ENCODE data around the gene SPC24. TPM values are rescaled to one million over a fixed set of nuclear protein-coding genes. Genes with fewer than 3 reads are reported as not detected.
"Not testable (repeated sequence)": the region's sequence is repeated elsewhere in the genome, so short reads cannot be mapped to it uniquely, and the experiment has no call there.

The SPC24 gene
- total RNA-seq, 1 donor from 2014 or later: 1.1 TPM

DNA sequence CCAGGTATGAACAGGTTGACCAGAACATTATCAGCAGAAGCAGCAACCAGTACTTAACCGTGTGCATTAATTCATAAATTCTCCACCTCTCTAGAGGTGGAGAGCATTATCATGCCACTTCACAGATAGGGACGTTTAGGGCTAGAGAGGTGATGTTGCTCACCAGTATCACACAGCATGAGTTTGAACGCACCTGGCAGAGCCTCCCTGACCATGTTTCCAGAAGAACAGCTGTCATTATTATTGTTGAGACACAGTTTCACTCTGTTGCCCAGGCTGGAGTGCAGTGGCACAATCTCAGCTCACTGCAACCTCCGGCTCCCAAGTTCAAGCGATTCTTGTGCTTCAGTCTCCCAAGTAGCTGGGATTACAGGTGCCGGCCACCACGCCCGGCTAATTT is 34.9 kb upstream of the SPC24 start:
- TF ChIP-seq, protein P1, sequence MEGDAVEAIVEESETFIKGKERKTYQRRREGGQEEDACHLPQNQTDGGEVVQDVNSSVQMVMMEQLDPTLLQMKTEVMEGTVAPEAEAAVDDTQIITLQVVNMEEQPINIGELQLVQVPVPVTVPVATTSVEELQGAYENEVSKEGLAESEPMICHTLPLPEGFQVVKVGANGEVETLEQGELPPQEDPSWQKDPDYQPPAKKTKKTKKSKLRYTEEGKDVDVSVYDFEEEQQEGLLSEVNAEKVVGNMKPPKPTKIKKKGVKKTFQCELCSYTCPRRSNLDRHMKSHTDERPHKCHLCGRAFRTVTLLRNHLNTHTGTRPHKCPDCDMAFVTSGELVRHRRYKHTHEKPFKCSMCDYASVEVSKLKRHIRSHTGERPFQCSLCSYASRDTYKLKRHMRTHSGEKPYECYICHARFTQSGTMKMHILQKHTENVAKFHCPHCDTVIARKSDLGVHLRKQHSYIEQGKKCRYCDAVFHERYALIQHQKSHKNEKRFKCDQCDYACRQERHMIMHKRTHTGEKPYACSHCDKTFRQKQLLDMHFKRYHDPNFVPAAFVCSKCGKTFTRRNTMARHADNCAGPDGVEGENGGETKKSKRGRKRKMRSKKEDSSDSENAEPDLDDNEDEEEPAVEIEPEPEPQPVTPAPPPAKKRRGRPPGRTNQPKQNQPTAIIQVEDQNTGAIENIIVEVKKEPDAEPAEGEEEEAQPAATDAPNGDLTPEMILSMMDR (IDR thresholded peaks at IDR 0.05): no peak
- H3K36me3 ChIP-seq: peaks cover 30 to 63% of the 10 kb centered on the region in 2 donors
- peak overlapping the region; percentile 11 to 27 for H3K4me3 ChIP-seq
- peak overlapping the region; percentile 83 to 85 for H3K27ac ChIP-seq
- no peaks in the 10 kb centered on the region for H3K27me3 ChIP-seq
- no peak for DNase-seq (ENCODE audit: low spot score in 2 of 2)
- intact Hi-C loops (cut with DNase I): no loop called here
- no peaks in the 10 kb centered on the region for H3K9me3 ChIP-seq
- peaks cover 35 to 71% of the 10 kb centered on the region in 2 donors for H3K4me1 ChIP-seq

DNA sequence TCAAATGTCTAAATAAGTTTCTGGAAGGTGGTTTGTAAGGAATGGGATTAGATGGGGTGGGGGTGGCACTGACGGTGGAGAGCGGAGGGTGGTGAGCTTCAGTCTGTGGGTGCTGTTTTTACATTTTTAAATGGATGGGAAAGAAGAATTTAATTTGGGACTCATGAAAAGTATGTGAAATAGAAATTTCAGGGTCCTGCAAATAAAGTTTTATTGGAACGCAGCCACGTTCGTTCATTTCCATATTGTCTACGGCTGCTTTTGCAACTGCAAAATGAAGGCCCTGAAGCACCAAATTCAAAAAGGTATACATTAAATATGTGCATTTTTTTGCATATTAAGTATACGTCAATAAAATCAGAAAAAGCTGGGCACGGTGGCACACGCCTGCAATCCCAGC is 31.9 kb upstream of the SPC24 start:
- TF ChIP-seq, protein P1 (IDR thresholded peaks at IDR 0.05): no peak
- H3K27me3 ChIP-seq: no peaks in the 10 kb centered on the region
- H3K27ac ChIP-seq: peak overlapping the region; percentile 83 to 85
- intact Hi-C loops (cut with DNase I): no loop called here
- no peaks in the 10 kb centered on the region for H3K9me3 ChIP-seq
- no peak overlapping the region for H3K4me3 ChIP-seq
- peaks cover 21 to 63% of the 10 kb centered on the region in 2 donors for H3K4me1 ChIP-seq
- no peak for DNase-seq (ENCODE audit: low spot score in 2 of 2)
- peaks cover 12 to 62% of the 10 kb centered on the region in 2 donors for H3K36me3 ChIP-seq

DNA sequence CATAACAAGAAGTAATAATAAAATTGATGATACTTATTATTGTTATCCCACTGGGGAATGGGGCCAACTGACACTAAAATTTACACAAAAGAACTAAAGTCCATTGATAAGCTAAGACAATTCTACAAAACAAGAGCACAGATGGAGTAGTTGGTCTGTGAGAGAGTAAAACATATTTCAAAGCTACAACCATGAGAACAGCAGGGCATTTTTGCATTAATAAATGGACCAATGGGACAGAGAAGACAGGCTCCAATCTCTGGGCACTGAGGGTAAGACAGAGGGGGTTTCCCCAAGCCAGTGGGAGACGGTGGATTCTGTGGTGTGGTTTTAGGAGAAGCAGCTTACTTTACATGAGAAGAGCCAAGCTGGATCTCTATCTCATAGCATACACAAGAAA is 27.4 kb upstream of the SPC24 start:
- intact Hi-C loops (cut with DNase I): no loop called here
- no peaks in the 10 kb centered on the region for H3K9me3 ChIP-seq
- peaks cover 19 to 48% of the 10 kb centered on the region in 2 donors for H3K36me3 ChIP-seq
- peaks cover 24 to 65% of the 10 kb centered on the region in 2 donors for H3K4me1 ChIP-seq
- DNase-seq (ENCODE audit: low spot score in 2 of 2): no peak
- no peak overlapping the region for H3K4me3 ChIP-seq
- H3K27ac ChIP-seq: peak overlapping the region; percentile 83 to 85
- TF ChIP-seq, protein P1 (IDR thresholded peaks at IDR 0.05): no peak
- H3K27me3 ChIP-seq: no peaks in the 10 kb centered on the region

DNA sequence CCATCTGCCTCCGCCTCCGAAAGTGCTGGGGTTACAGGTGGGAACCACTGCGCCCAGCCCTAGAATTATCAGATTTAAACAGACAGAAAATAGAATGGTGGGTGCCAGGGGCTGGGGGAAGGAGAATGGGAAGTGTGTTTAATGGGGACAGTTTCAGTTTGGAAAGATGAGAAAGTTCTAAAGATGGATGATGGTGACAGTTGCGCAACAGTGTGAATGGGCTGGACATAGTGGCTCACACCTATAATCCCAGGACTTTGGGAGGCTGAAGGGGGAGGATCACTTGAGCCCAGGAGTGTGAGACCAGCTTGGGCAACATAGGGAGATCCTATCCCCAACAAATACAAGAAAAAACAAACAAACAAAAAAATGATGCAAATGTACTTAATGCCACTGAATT is 25.9 kb upstream of the SPC24 start:
- H3K27ac ChIP-seq: peak overlapping the region; percentile 65 to 83
- H3K36me3 ChIP-seq: peaks cover 34 to 60% of the 10 kb centered on the region in 2 donors
- H3K9me3 ChIP-seq: no peaks in the 10 kb centered on the region
- H3K4me3 ChIP-seq: peak overlapping the region in 1 of 2 donors; percentile 21
- intact Hi-C loops (cut with DNase I): no loop called here
- peaks cover 24 to 56% of the 10 kb centered on the region in 2 donors for H3K4me1 ChIP-seq
- H3K27me3 ChIP-seq: no peaks in the 10 kb centered on the region
- no peak for DNase-seq (ENCODE audit: low spot score in 2 of 2)
- TF ChIP-seq, protein P1 (IDR thresholded peaks at IDR 0.05): no peak

DNA sequence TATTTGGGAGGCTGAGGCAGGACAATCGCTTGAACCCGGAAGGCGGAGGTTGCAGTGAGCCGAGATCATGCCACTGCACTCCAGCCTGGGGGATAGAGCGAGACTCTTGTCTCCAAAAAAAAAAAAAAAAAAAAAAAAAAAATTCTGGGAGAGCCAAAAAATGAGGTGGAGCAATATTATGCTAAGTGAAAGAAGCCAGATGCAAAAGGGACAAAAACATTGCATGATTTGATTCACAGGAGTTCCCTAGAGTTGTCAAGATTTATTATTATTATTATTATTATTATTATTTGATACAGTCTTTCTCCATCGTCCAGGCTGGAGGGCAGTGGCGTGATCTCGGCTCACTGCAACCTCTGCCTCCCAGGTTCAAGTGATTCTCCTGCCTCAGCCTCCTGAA is 25.4 kb upstream of the SPC24 start:
- intact Hi-C loops (cut with DNase I): not testable (repeated sequence)
- H3K4me1 ChIP-seq: peaks cover 24 to 50% of the 10 kb centered on the region in 2 donors

DNA sequence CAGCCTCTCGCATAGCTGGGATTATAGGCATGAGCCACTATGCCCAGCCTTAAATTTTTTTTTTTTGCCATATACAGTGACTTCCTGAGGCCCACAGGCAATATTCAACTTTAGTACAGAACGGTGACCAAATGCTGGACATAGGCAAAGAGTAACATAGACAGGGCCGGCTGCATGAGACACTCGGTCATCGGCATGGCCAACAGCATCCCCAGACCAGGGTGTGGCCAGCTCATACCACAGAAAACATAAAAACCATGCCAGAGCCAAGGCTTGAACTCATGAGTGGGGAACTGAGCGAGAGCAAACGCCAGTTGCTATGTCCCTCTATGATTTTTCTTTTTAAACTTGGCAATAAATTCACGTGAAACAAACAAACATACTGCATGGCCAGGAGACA is 24.8 kb upstream of the SPC24 start:
- DNase-seq (ENCODE audit: low spot score in 2 of 2): no peak
- intact Hi-C loops (cut with DNase I): no loop called here
- Histone ChIP-seq H3K27me3 (no peaks in the 10 kb centered on the region), H3K9me3 (no peaks in the 10 kb centered on the region), H3K27ac (peak overlapping the region; percentile 82 to 83), H3K36me3 (peaks cover 46 to 61% of the 10 kb centered on the region in 2 donors), H3K4me1 (peaks cover 21 to 46% of the 10 kb centered on the region in 2 donors), H3K4me3 (peak overlapping the region in 1 of 2 donors; percentile 37)
- TF ChIP-seq, protein P1 (IDR thresholded peaks at IDR 0.05): no peak

More for the DNA sequence above, 25.4 kb upstream of the SPC24 start:
- H3K4me3 ChIP-seq: peak overlapping the region in 1 of 2 donors; percentile 37
- H3K27ac ChIP-seq: peak overlapping the region; percentile 82 to 83
- H3K27me3 ChIP-seq; H3K9me3 ChIP-seq; DNase-seq (ENCODE audit: low spot score in 2 of 2): not testable (repeated sequence)
- H3K36me3 ChIP-seq: peaks cover 39 to 60% of the 10 kb centered on the region in 2 donors
